B cell (primary cell): ENCODE data around the gene HSD3B2. TPM values are rescaled to one million over a fixed set of nuclear protein-coding genes. Genes with fewer than 3 reads are reported as not detected.

Source experiments
- ATAC-seq: fragments of 200-7000 bp; cut with Tn5 transposase; one replicate; pipeline ENCODE4 v1.10.0; 2021; ENCODE audit warnings: low read depth, mild to moderate bottlenecking, moderate number of reproducible peaks, moderate library complexity
- CTCF ChIA-PET: fragments of 350-600 bp; sonication (Branson Sonifier 250); formaldehyde crosslinking; loops from one replicate; lab custom pipeline; 2021; ENCODE audit warnings: antibody characterized with exemption, inconsistent platforms; lab: Charles Lee
- POLR2A ChIA-PET: fragments of 350-600 bp; sonication (Branson Sonifier 250); formaldehyde crosslinking; loops from one replicate; lab custom pipeline; 2021; ENCODE audit warnings: antibody characterized with exemption; lab: Charles Lee
- DNase-seq: peaks from one replicate; pipeline ENCODE4 v3.0.0; 2013
- H2AFZ ChIP-seq: 2 replicates; pipeline ENCODE4 v1.6.1; 2012; ENCODE audit warnings: mild to moderate bottlenecking, low read depth, low read length; ENCODE audit not compliant: insufficient read depth, poor library complexity, severe bottlenecking
- H3K27ac ChIP-seq, 2 donors: 1 replicate in 1 of 2; 2 replicates in 1 of 2; pipeline ENCODE4 v1.5.1; 2012 to 2013; ENCODE audit warnings: low read length in 2 of 2, mild to moderate bottlenecking in 2 of 2, moderate library complexity in 1 of 2
- H3K27me3 ChIP-seq, 4 experiments: fragments of 200-600 bp in 1 of 4; sonication (generic) in 1 of 4; replicated peaks in 1 of 4; 1 replicate in 2 of 4; 2 replicates in 2 of 4; pipeline versions ENCODE4 v1.6.1 to v1.7.0; 2013 to 2016; ENCODE audit warnings: low read length in 3 of 4, mild to moderate bottlenecking in 2 of 4, mixed read lengths in 1 of 4, moderate library complexity in 1 of 4; ENCODE audit not compliant: insufficient read depth in 4 of 4, control insufficient read depth in 3 of 4; ENCODE audit errors: control extremely low read depth in 1 of 4
- H3K36me3 ChIP-seq, 2 experiments: replicated peaks in 1 of 2; 1 replicate in 1 of 2; 2 replicates in 1 of 2; pipeline versions ENCODE4 v1.6.1 to v1.7.1; 2013; ENCODE audit warnings: low read length in 1 of 2; ENCODE audit not compliant: insufficient read depth in 2 of 2, control insufficient read depth in 1 of 2; ENCODE audit errors: control extremely low read depth in 1 of 2, extremely low read depth in 1 of 2
- H3K4me1 ChIP-seq, 2 donors: fragments of 200-600 bp in 1 of 2; sonication (generic) in 1 of 2; 1 replicate in 1 of 2; 2 replicates in 1 of 2; pipeline versions ENCODE4 v1.5.1 to v1.6.1; 2013 to 2017; ENCODE audit warnings: low read length in 2 of 2; ENCODE audit not compliant: control insufficient read depth in 2 of 2, insufficient read depth in 2 of 2
- H3K4me2 ChIP-seq: replicated peaks from 2 replicates; pipeline ENCODE3; 2012; ENCODE audit warnings: mild to moderate bottlenecking, low read depth, low read length; ENCODE audit not compliant: poor library complexity, severe bottlenecking
- H3K4me3 ChIP-seq, 5 experiments: fragments of 200-600 bp in 1 of 5; sonication (generic) in 1 of 5; 1 replicate in 3 of 5; 2 replicates in 2 of 5; pipeline versions ENCODE4 v1.5.1 to v1.7.0; 2011 to 2016; ENCODE audit warnings: low read length in 4 of 5, mild to moderate bottlenecking in 4 of 5, low read depth in 2 of 5, control low read depth in 1 of 5, moderate library complexity in 1 of 5; ENCODE audit not compliant: insufficient read depth in 1 of 5; ENCODE audit errors: control extremely low read depth in 1 of 5, extremely low read depth in 1 of 5
- H3K79me2 ChIP-seq: fragments of 200-600 bp; sonication (generic); one replicate; pipeline ENCODE4 v1.6.0; 2016; ENCODE audit warnings: low read length; ENCODE audit not compliant: control insufficient read depth, insufficient read depth
- H3K9ac ChIP-seq: fragments of 200-600 bp; sonication (generic); 2 replicates; pipeline ENCODE4 v1.6.1; 2017; ENCODE audit warnings: mild to moderate bottlenecking, low read length, moderate library complexity
- H3K9me3 ChIP-seq, 3 donors: one replicate each; pipeline versions ENCODE4 v1.6.1 to v1.7.1; 2013; ENCODE audit warnings: low read length in 2 of 3; ENCODE audit not compliant: control insufficient read depth in 2 of 3, insufficient read depth in 1 of 3; ENCODE audit errors: control extremely low read depth in 1 of 3
- H4K20me1 ChIP-seq: 2 replicates; pipeline ENCODE4 v1.6.0; 2012; ENCODE audit warnings: mild to moderate bottlenecking, low read length; ENCODE audit not compliant: insufficient read depth, control insufficient read depth, poor library complexity, severe bottlenecking
- H3K27ac Mint-ChIP-seq: one replicate; pipeline ENCODE4 v1.8.0; 2021; ENCODE audit warnings: mixed read lengths
- H3K27me3 Mint-ChIP-seq: one replicate; pipeline ENCODE4 v1.8.0; 2021; ENCODE audit warnings: mixed read lengths
- H3K4me1 Mint-ChIP-seq: one replicate; pipeline ENCODE4 v1.8.0; 2021; ENCODE audit warnings: mixed read lengths
- H3K4me3 Mint-ChIP-seq: one replicate; pipeline ENCODE4 v1.8.0; 2021; ENCODE audit warnings: mixed read lengths
- H3K9me3 Mint-ChIP-seq: one replicate; pipeline ENCODE4 v1.8.0; 2022; ENCODE audit warnings: mixed read lengths; ENCODE audit not compliant: insufficient read depth
- EZH2 ChIP-seq: IDR thresholded peaks from 2 replicates; pipeline ENCODE4 v1.6.1; 2012; ENCODE audit warnings: borderline replicate concordance, low read depth, mild to moderate bottlenecking, moderate library complexity, low read length; ENCODE audit not compliant: insufficient read depth, poor library complexity, severe bottlenecking
- WGBS: methylation state at CpG from one replicate; pipeline ENCODE4 v1.1.5; 2013; ENCODE audit warnings: missing lambda C conversion rate; ENCODE audit not compliant: insufficient coverage; 5-methylcytosine and 5-hydroxymethylcytosine counted together
- intact Hi-C: fragments of 100-400 bp; cut with micrococcal nuclease; formaldehyde crosslinking; loops from one replicate; pipeline ENCODE4 v1.10.0; 2022
- polyA plus RNA-seq: library from polyadenylated mRNA; depleted of rRNA; stranded (reverse); fragments of >200 nt; gene quantifications from 2 replicates; pipeline ENCODE4 v1.2.3, GENCODE V29; 2012
- total RNA-seq, 2 donors: library from RNA; stranded (reverse); fragments of 120-200 nt in 1 of 2; gene quantifications; 1 replicate in 1 of 2; 2 replicates in 1 of 2; pipeline versions ENCODE4 v1.2.3 to v1.2.4, GENCODE V29; 2013 to 2022
- TF ChIP-seq, protein P1 (sequence below): fragments of 200-600 bp; IDR thresholded peaks from one replicate; pipeline ENCODE4 v1.8.0; 2022; ENCODE audit warnings: antibody characterized with exemption, mild to moderate bottlenecking

The HSD3B2 gene
- total and polyA plus RNA-seq, 2 donors (not counting 1 experiment from before 2014, with no cell fraction given), result not detected

DNA sequence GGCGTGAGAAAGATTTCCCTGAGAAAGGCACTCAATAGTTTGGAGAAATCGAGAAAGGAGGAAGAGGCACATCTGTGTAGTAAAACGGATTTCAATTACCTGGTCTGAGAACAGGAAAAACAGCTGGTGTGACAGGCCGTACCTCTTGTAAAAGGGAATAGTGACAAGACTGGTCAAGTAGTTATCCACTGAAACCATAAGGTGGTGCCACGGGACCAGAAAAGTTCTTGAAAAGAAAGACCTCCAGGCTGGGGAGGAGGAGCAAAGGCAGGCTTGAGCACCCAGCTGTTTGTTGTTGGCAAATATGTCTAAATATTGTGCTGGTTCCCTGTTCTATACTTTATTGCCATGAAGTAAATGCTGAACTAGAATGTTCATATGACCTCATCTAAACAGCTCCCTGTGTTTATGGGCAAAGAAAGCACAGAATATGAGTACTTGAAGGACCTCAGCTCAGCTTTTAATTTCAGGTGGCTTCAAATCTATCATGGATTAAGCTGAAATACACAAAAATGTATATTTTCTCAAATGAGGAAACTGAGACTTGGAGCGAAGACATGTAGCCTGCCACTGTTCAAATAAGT is 42.4 kb upstream of the HSD3B2 start:
- intact Hi-C loops, result no loop called here
- H3K27ac ChIP-seq, result no peak overlapping the region
- no peak for DNase-seq
- H3K4me3 ChIP-seq, result no peak overlapping the region
- no peak for TF ChIP-seq EZH2
- TF ChIP-seq, protein P1, sequence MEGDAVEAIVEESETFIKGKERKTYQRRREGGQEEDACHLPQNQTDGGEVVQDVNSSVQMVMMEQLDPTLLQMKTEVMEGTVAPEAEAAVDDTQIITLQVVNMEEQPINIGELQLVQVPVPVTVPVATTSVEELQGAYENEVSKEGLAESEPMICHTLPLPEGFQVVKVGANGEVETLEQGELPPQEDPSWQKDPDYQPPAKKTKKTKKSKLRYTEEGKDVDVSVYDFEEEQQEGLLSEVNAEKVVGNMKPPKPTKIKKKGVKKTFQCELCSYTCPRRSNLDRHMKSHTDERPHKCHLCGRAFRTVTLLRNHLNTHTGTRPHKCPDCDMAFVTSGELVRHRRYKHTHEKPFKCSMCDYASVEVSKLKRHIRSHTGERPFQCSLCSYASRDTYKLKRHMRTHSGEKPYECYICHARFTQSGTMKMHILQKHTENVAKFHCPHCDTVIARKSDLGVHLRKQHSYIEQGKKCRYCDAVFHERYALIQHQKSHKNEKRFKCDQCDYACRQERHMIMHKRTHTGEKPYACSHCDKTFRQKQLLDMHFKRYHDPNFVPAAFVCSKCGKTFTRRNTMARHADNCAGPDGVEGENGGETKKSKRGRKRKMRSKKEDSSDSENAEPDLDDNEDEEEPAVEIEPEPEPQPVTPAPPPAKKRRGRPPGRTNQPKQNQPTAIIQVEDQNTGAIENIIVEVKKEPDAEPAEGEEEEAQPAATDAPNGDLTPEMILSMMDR, result no peak
- no peak overlapping the region for H3K9ac ChIP-seq
- no peaks in the 10 kb centered on the region for H3K4me1 ChIP-seq
- Mint-ChIP-seq H3K27me3 (peaks cover 17% of the 10 kb centered on the region), H3K9me3 (no peaks in the 10 kb centered on the region), H3K27ac (no peak overlapping the region), H3K4me1 (no peaks in the 10 kb centered on the region), H3K4me3 (no peak overlapping the region)
- POLR2A ChIA-PET, result no interaction called here
- no peak for ATAC-seq
- no peaks in the 10 kb centered on the region for H3K36me3 ChIP-seq
- no peak overlapping the region for H2AFZ ChIP-seq
- no peaks in the 10 kb centered on the region for H3K9me3 ChIP-seq
- WGBS, result 8% methylated on average over 5 of the region's 6 CpGs
- no peaks in the 10 kb centered on the region for H3K27me3 ChIP-seq
- H4K20me1 ChIP-seq, result no peaks in the 10 kb centered on the region
- H3K79me2 ChIP-seq, result no peaks in the 10 kb centered on the region
- CTCF ChIA-PET, result no interaction called here
- H3K4me2 ChIP-seq, result no peak overlapping the region

DNA sequence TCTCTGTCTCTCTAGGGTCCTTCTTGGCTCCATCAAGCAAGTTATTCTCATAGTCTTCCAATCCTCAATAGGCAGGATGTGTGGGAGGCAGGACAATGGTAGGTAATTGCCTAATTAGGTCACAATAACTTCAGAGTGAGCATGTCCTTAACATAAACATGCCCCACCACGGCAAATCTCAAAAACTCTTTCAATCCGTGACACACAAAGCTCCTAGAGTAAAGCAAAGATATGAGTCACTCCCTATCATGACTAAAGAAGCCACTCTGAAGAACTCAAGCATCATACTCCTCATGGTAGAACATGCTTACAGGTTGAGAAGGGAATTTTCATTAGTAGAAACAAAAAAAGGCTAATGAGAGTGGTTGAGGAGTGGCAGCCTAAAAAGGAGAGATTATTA is 41.5 kb upstream of the HSD3B2 start:
- intact Hi-C loops, result no loop called here
- ChIA-PET CTCF (no interaction called here), POLR2A (no interaction called here)
- no peak overlapping the region for H3K4me2 ChIP-seq
- no peaks in the 10 kb centered on the region for H3K4me1 Mint-ChIP-seq
- TF ChIP-seq, protein P1, result no peak
- TF ChIP-seq EZH2, result no peak
- H3K27me3 ChIP-seq, result no peaks in the 10 kb centered on the region
- no peaks in the 10 kb centered on the region for H3K36me3 ChIP-seq
- H3K4me3 ChIP-seq, result no peak overlapping the region
- H3K9ac ChIP-seq, result no peak overlapping the region
- no peak overlapping the region for H3K4me3 Mint-ChIP-seq
- ATAC-seq (no peak), DNase-seq (no peak)
- no peak overlapping the region for H2AFZ ChIP-seq
- no peaks in the 10 kb centered on the region for H3K4me1 ChIP-seq
- H4K20me1 ChIP-seq, result no peaks in the 10 kb centered on the region
- H3K27ac ChIP-seq, result no peak overlapping the region
- H3K27me3 Mint-ChIP-seq, result peaks cover 17% of the 10 kb centered on the region
- no peak overlapping the region for H3K27ac Mint-ChIP-seq
- peaks cover 2% of the 10 kb centered on the region for H3K9me3 Mint-ChIP-seq
- H3K9me3 ChIP-seq, result no peaks in the 10 kb centered on the region
- no peaks in the 10 kb centered on the region for H3K79me2 ChIP-seq
- no CpG with 5 or more reads among the region's 2 CpGs for WGBS
